NB4 (cell line): ENCODE measurements around the gene CNKSR3.

Experiments
- POLR2A ChIP-seq: IDR thresholded peaks from 2 replicates; pipeline ENCODE4 v1.6.1; 2011; ENCODE audit warnings: mild to moderate bottlenecking; ENCODE audit not compliant: insufficient read length; ENCODE audit errors: extremely low read depth
- TF ChIP-seq, protein P1 (sequence below): IDR thresholded peaks from one replicate; pipeline ENCODE4 v1.5.1; 2012; ENCODE audit warnings: low read depth, low read length

DNA sequence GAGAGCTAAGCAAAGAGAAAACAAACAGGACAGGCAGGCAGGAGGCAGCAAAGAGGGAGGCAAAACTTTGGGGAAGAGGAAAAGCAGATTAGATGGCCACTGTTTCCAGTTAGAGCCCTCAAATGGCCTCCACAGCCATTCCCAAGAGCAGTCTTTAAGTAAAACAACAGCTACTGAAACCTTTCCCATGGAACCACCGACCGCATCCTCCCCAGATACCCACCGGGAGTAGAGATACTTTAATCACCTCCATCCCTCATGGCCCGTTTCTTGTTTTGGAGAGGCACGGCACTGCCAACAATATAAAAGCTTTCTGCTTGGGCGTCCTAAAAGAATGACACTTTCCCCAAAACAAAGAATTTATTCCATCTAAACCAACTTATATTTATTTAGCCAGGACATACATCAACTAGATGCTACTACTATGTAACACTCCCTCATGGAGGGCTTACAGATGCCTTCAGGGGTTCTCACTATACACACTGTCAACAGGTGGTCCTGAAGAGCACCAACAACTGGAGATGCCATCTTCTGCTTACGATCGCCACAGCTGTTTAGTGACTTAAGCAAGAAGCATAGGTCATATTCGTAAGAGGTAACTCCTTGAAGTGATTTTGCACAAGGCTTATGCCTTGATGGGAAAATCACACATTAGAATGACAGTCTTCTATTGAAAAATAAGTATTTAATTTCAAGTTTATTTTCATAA is 43.4 kb downstream of the CNKSR3 start:
- TF ChIP-seq, protein P1, sequence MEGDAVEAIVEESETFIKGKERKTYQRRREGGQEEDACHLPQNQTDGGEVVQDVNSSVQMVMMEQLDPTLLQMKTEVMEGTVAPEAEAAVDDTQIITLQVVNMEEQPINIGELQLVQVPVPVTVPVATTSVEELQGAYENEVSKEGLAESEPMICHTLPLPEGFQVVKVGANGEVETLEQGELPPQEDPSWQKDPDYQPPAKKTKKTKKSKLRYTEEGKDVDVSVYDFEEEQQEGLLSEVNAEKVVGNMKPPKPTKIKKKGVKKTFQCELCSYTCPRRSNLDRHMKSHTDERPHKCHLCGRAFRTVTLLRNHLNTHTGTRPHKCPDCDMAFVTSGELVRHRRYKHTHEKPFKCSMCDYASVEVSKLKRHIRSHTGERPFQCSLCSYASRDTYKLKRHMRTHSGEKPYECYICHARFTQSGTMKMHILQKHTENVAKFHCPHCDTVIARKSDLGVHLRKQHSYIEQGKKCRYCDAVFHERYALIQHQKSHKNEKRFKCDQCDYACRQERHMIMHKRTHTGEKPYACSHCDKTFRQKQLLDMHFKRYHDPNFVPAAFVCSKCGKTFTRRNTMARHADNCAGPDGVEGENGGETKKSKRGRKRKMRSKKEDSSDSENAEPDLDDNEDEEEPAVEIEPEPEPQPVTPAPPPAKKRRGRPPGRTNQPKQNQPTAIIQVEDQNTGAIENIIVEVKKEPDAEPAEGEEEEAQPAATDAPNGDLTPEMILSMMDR = no peak
- TF ChIP-seq POLR2A = no peak
